Left cardiac atrium (tissue), 4 donors: ENCODE measurements around the gene DOCK6. TPM values are rescaled to one million over a fixed set of nuclear protein-coding genes. Genes with fewer than 3 reads are reported as not detected.

ENCODE experiments used
- ATAC-seq, 2 donors: fragments of 200-7000 bp; cut with Tn5 transposase; one replicate each; pipeline ENCODE4 v1.9.1; 2020; ENCODE audit warnings: mild to moderate bottlenecking in 2 of 2, moderate library complexity in 2 of 2
- DNase-seq: peaks from one replicate; pipeline ENCODE4 v3.0.0-alpha.2; 2020
- intact Hi-C, 2 donors: fragments of 100-400 bp; cut with DNase I; formaldehyde crosslinking; loops; one replicate each; pipeline versions ENCODE4 v1.14.1 to v1.15.1; 2022 to 2023
- total RNA-seq, 2 donors: library from RNA; stranded (reverse); fragmentation: NEBNext Ultra II Directional; extraction: Animal tissue kit (Norgen Biotek cat#: 25700); gene quantifications; one replicate each; pipeline ENCODE4 v1.2.1, GENCODE V29; 2021
- donor health status: DM: no; HTN: yes; CAD: no.
- donor health status: DM: no; HTN: yes; CAD: no; lungs with severe emphysema.
- donor health status: DM: yes; HTN: yes; CAD: no.
- donor health status: Dilated cardiomyopathy.

Gene DOCK6
- total RNA-seq, 2 donors from 2014 or later = 37.5 to 61.1 TPM

- intact Hi-C loops = loop anchor here (2.0 to 10.0 kb wide), 3 partner anchors 67 to 169 kb away; no protein-coding TSS in a partner anchor
- ATAC-seq (peak in 1 of 2 donors; percentile 3), DNase-seq (no peak)
These were observed 58.2 kb downstream of the DOCK6 start for GRCh38 chr19:11204076-11204602.

- DNase-seq (peak; percentile 87), ATAC-seq (peak; percentile 81 to 83)
- intact Hi-C loops = loop anchor here (2.0 to 10.0 kb wide), 3 partner anchors 66 to 169 kb away; no protein-coding TSS in a partner anchor
These were observed 58.9 kb downstream of the DOCK6 start for GRCh38 chr19:11203194-11204075.

- DNase-seq (peak; percentile 26), ATAC-seq (peak in 1 of 2 donors; percentile 1)
- intact Hi-C loops = loop anchor here (5.0 to 10.0 kb wide), 2 partner anchors 65 to 168 kb away; no protein-coding TSS in a partner anchor
These were observed 59.7 kb downstream of the DOCK6 start for GRCh38 chr19:11202488-11203193.

- DNase-seq (no peak), ATAC-seq (no peak)
- intact Hi-C loops = loop anchor here (5.0 to 10.0 kb wide), 2 partner anchors 64 to 167 kb away; no protein-coding TSS in a partner anchor
These were observed 60.5 kb downstream of the DOCK6 start for GRCh38 chr19:11201791-11202190.

- ATAC-seq (no peak), DNase-seq (no peak)
- intact Hi-C loops = loop anchor here (5.0 to 10.0 kb wide), 2 partner anchors 64 to 166 kb away; no protein-coding TSS in a partner anchor
These were observed 61.4 kb downstream of the DOCK6 start for GRCh38 chr19:11200931-11201330.

GRCh38 chr19:11200015-11200574 is 62.2 kb downstream of the DOCK6 start:
- DNase-seq (no peak), ATAC-seq (no peak)
- intact Hi-C loops = loop anchor here (5.0 to 10.0 kb wide), 2 partner anchors 63 to 165 kb away; no protein-coding TSS in a partner anchor

- intact Hi-C loops = no loop called here
- no peak for ATAC-seq
These were observed 62.8 kb downstream of the DOCK6 start for GRCh38 chr19:11199517-11199916.

GRCh38 chr19:11198769-11199424 is 63.4 kb downstream of the DOCK6 start:
- ATAC-seq (no peak), DNase-seq (peak; percentile 28)
- intact Hi-C loops = no loop called here

More at GRCh38 chr19:11199517-11199916, 62.8 kb downstream of the DOCK6 start:
- no peak for DNase-seq

GRCh38 chr19:11198175-11198534 is 64.2 kb downstream of the DOCK6 start:
- ATAC-seq (no peak), DNase-seq (no peak)
- intact Hi-C loops = no loop called here

GRCh38 chr19:11197291-11198174 is 64.8 kb downstream of the DOCK6 start, which contains the start of gene KANK2:
KANK2 (minus strand) TSS chr19:11197545; CDS start chr19:11194511, 3,034 bp downstream.
- intact Hi-C loops = loop anchor here in 1 of 2 donors (2.0 kb wide), 1 partner anchor 55 kb away; no protein-coding TSS in a partner anchor
- ATAC-seq = peak; percentile 91 to 92
- DNase-seq = peak; percentile 87

- ATAC-seq (peak; percentile 54 to 55), DNase-seq (peak; percentile 59)
- intact Hi-C loops = loop anchor here in 1 of 2 donors (2.0 kb wide), 1 partner anchor 54 kb away; no protein-coding TSS in a partner anchor
These were observed 65.7 kb downstream of the DOCK6 start for GRCh38 chr19:11196406-11197287.

GRCh38 chr19:11195681-11196080 is 66.6 kb downstream of the DOCK6 start:
- DNase-seq (no peak), ATAC-seq (no peak)
- intact Hi-C loops = loop anchor here in 1 of 2 donors (2.0 kb wide), 1 partner anchor 53 kb away; no protein-coding TSS in a partner anchor

- ATAC-seq = no peak
- intact Hi-C loops = no loop called here
- peak; percentile 57 for DNase-seq
These were observed 67.4 kb downstream of the DOCK6 start for GRCh38 chr19:11194656-11195558.

GRCh38 chr19:11194173-11194572 is 68.2 kb downstream of the DOCK6 start:
- intact Hi-C loops = no loop called here
- ATAC-seq (no peak), DNase-seq (no peak)
